Stimulated activated CD4-positive, alpha-beta T cell treated with anti-CD3 and anti-CD28 coated beads, Interleukin-2, amount 100 ng/mL, for 24 hours (primary cell): ENCODE measurements around the gene CEP112.
"Not testable (repeated sequence)": the region's sequence is repeated elsewhere in the genome, so short reads cannot be mapped to it uniquely, and the experiment has no call there.

Source experiments
- DNase-seq, 2 donors: peaks; one replicate each; pipeline ENCODE4 v3.0.0-alpha.2; 2020

The CEP112 gene

GRCh38 chr17:65712383-65713267 lies 479.3 kb downstream of the CEP112 start:
- no peak for DNase-seq

GRCh38 chr17:65711671-65712276 lies 480.2 kb downstream of the CEP112 start:
- DNase-seq: no peak

DNA sequence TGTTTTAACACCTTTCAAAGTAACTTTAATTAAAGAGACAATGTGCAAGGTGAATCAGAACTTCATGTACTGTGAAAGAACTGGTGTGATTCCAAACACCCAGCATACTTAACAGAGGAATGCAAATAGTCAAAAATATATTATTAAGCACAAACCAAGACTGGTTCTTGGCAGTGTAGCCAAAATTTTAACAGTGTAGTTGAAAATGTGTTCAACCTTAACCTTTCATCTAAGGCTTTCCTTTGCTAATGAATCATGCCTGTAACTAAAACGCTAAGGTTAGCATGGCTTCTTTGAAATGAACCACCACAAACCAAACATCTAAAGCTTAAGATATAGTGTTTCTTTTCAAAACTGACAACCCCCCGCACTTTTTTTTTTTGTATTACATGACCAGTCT lies 484.2 kb downstream of the CEP112 start:
- DNase-seq: no peak

- no peak for DNase-seq
Measured at GRCh38 chr17:65704731-65705130, 487.2 kb downstream of the CEP112 start.

DNA sequence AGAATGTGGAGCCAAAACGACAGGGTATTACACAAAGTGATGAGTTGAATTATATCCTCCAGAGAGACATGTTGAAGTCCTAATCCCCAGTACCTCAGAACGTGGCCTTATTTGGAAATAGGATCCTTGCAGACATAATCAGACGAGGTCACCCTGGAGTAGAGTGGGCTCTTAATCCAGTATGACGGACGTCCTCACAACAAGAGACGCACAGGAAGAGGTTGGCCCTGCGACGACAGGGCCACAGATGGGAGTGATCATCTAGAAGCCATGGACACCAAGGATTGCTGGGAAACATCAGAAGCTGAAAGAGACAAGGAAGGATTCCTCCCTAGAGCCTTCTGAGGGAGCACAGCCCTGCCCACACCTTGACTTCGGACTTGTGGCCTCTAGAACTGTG lies 488.0 kb downstream of the CEP112 start:
- DNase-seq: no peak

DNA sequence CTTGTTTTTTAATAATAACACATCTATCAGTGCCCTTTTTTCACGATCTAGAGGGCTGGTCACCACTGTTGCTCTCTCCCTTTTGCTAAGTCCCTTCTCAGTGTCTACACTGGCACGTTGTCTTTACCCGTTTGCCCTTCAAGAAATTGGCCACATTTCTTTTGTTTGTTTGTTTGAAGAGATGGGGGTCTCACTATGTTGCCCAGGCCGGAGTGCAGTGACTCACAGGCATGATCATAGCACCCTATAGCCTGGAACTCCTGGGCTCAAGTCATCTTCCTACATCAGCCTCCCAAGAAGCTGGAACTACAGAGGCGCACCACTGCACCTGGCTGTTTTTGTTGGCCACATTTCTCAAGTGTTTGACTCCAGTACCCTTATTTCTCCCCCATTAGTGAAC lies 492.5 kb downstream of the CEP112 start:
- no peak for DNase-seq

- DNase-seq: no peak
Measured at GRCh38 chr17:65698381-65699061, 493.4 kb downstream of the CEP112 start.

DNA sequence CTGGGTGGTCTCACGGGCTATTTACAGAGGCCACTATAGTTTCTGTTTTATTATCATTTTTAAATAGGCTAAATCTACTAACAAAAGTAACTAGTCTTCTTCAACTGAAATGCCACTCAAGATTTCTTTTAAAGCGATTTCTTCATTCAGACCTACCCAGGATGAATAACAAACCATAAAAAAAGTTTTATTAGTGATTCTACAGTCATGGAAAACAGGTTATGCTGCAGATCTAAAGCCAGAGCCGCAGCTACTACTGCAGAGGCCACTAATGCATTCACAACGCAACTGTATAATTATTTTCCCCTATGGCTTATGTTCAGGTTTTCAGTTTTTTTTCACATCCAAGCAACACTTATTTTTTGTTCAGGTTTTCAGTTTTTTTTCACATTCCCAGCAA lies 494.3 kb downstream of the CEP112 start:
- DNase-seq: no peak

DNA sequence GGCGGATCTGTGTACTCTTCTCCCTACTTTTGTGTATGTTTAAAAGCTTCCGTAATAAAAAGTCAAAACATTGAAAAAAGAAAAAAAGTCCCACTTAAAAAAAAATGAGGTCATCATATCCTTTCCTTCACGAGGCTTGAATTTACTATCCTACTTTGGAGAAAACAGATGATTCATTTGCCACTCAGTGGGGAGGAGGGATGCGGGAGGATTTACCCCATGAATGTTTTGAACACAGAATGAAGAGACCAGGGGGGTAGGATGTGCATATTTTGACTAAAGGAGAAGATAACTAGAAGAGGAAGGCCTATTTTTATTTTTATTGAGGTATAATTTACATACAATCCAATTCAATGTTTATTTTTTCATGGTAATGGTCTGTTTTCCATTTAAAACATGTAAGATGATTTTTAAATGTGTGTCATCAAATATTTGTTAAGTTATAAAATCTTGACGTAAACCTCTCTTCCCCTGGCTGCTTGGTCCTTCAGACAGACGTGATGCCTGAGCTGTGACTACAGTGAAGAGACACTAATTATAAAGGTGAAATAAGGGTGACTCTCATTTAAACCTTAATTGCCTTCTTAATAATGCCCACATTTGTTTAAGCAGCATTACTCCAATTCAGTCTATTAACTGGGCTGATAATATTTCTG lies 495.1 kb downstream of the CEP112 start:
- DNase-seq: no peak

DNA sequence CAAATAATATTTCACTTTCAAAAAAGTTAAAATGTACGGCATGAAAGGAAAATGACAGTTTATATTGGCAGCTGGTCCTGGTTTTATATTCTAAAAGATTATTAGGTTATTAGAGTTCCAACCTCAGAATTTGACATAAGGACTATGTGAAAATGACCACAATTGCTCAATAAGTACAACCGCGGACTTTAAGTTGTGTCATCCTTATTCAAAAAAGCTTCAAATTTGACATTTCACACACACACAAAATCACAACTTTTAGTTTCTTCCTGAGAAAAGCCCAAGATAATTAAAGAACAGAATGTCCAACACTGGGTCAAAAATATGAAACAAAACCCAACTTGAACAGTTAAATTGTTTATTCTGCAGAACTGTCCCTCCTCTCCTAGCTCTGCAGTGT lies 497.3 kb downstream of the CEP112 start:
- no peak for DNase-seq

DNA sequence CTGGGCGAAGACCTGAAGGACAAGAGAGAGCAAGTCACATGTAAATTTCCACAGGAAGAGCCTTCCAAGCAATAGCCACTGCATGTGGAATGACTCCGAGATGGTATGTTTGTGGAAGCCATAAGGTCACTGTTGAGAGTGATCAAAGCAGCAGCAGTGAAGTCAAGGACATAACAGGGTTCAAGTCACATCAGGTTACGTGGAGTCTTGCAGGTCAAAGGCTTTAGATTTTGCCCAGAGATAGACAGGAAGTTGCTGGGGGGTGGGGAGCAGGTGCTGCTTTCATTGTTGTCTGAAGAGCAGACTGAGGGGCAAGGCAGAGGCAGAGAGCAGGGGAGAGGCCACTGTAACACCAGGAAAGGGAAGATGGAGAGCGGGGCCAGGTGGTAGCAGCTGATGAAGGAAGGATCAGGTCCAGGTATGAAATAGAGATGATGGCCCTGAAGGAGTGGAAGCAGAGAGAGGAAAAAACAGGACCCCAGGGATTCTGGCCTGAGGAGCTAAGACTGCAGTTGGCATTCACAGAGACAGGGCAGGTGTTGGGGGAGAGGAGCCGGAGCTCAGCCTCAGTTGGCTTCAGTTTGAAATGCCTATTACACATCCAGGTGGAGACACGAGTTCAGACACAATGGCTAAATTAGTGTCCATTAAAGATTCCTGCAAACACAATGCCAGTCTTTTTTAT lies 501.2 kb downstream of the CEP112 start:
- DNase-seq: no peak

- no peak for DNase-seq
Measured at GRCh38 chr17:65688307-65688706, 503.6 kb downstream of the CEP112 start.

DNA sequence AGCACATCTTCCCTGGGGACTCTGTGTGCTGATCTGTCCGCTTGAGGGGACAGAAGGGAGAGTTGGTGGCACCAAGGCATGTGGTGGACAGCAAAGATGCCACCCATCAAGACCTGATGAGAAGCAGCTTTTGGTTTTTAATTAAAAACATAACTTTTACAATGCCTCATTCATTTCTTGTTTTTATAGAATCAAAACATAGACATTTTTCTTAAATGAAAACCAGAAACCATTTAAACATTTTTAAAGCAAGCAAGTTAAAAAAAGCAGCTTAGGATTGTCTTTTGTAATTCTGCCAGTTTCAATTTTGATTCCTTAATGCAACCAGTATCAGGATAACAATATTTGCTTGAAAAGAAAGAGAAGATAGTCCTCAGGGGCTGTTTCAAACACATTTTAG lies 506.8 kb downstream of the CEP112 start:
- DNase-seq: no peak

DNA sequence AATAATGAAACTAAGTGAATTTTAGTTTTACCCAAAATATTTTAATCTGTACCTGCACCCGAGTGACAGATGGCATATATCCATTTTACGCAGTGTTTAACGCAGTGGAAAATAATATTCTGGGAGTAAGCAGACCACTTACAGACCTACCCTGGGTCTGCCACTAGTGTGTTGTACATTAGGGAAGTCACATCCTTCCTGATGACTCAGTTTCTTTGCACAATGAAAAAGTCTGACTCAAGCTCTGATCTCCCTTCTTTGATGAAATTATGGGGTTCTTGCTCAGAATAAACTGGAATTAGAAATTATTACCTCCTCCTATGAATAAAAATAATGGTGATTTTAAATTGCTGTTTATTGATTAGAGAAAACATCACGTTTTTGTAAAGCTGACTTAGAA lies 507.3 kb downstream of the CEP112 start:
- no peak for DNase-seq

DNA sequence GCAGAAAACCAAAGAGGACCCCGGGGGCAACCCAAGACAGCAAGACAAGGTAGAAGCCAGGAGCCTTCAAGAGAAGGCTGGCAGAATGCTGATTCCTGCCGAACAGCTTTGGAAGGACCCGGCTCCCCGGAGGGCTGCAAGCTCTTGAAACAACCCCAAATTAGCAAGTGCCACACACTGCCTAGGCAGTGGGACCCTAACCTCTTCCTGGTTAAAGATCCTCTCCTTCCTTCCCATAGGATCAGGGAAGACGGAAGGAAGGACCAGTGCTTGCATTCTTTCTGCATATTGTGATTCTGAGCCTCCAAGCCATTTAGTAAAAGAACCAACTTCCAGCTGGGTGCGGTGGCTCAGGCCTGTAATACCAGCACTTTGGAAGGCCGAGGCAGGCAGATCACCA lies 508.5 kb downstream of the CEP112 start:
- DNase-seq: no peak

GRCh38 chr17:65681763-65682162 lies 510.2 kb downstream of the CEP112 start:
- not testable (repeated sequence) for DNase-seq

DNA sequence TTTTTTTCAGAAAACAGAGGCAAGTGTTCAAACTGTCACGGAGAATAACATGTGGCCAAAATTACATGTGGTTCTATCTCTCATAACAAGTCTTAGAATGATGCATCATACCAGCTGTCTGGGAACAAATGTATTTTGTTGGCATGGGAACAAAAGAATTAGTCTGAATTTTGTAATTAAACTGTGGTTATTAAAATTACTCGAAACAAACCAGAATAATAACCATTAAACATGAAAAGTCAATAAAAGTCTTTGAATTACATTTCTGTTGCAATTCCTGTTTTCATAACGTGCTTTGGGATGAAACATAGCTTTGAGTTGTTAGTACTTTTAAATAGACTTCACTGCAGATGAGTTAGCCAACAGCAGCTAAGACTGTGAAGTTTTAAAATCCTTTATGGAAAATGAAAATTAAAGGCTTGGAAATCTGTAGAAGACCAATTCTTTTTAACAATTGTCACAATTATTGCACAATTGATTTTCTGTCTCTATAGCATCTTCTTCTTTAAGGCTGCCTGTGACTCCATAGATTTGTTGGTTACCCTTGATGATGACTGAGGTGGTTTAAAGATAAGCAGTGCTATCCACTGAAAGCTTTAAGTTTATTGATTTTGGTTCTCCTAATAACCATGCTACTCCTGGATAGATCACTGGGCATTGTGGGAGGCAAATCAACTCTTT lies 512.6 kb downstream of the CEP112 start:
- no peak for DNase-seq

- no peak for DNase-seq
Measured at GRCh38 chr17:65678546-65678945, 513.4 kb downstream of the CEP112 start.

GRCh38 chr17:65677932-65678331 lies 514.0 kb downstream of the CEP112 start:
- no peak for DNase-seq

GRCh38 chr17:65674246-65675045 lies 517.5 kb downstream of the CEP112 start:
- DNase-seq: no peak

GRCh38 chr17:65670667-65671371 lies 521.1 kb downstream of the CEP112 start:
- DNase-seq: no peak
